ENCODE results near the gene MTHFS.

GRCh38 chr15:79816571-79816970, 80.2 kb downstream of the MTHFS start:
- TF ChIP-seq POLR2AphosphoS5 (IDR thresholded peaks at IDR 0.05) (no peak), SMC3 (conservative IDR thresholded peaks at IDR 0.05; ENCODE audit: poor library complexity) (no peak), CTCF (IDR thresholded peaks at IDR 0.05; ENCODE audit: poor library complexity, severe bottlenecking) (no peak), EZH2 (IDR thresholded peaks at IDR 0.05; ENCODE audit: borderline replicate concordance, insufficient read depth, low read length, poor library complexity, severe bottlenecking) (no peak), EP300 (conservative IDR thresholded peaks at IDR 0.05; ENCODE audit: poor library complexity, severe bottlenecking) (no peak)
